ENCODE data around the gene EIPR1. TPM values are rescaled to one million over a fixed set of nuclear protein-coding genes. Genes with fewer than 3 reads are reported as not detected.
A peak's percentile ranks its signal among the peaks of the same experiment; 100 is the strongest.

The EIPR1 gene
- total and polyA plus RNA-seq, 2 of the 4 experiments (the other 2 are of a cell fraction), result 46.5 to 67.4 TPM

DNA sequence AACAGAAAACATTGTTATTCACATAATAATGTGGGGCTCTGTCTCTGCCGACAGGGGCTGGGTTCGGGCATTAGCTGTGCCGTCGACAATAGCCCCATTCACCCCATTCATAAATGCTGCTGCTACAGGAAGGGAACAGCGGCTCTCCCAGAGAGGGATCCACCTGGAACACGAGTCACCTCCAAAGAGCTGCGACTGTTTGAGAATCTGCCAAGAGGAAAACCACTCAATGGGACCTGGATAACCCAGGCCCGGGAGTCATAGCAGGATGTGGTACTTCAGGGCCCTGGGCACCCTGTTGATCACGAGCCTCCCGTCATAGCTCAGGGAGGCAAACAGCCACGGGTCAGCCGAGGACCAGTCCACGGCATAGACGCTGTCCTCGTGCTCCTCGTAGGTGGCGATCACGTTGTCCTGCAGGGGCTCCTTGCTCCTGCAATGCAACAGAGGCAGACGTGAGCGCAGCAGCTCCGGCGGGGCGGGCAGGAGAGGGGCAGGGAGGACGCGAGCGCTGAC, 188.5 kb downstream of the EIPR1 start:
- Histone ChIP-seq H2BK15ac (ENCODE audit: low read depth, low read length) (no peak overlapping the region), H3K18ac (ENCODE audit: low read depth, low read length) (no peak overlapping the region), H3K14ac (replicated peaks; ENCODE audit: low read depth, low read length) (no peak overlapping the region), H4K8ac (ENCODE audit: low read depth in 2 of 2, low read length in 2 of 2) (no peak overlapping the region), H3K4me3 (ENCODE audit: insufficient read depth, low read depth, low read length) (no peak overlapping the region), H3K9me3 (ENCODE audit: control insufficient read depth, insufficient read depth, low read length) (no peaks in the 10 kb centered on the region), H3K27me3 (ENCODE audit: control insufficient read depth, insufficient read depth, low read length) (no peaks in the 10 kb centered on the region), H2BK120ac (ENCODE audit: low read depth, low read length) (no peak overlapping the region), H3K36me3 (ENCODE audit: control insufficient read depth, insufficient read depth, low read length) (peaks cover 8% of the 10 kb centered on the region), H3K56ac (ENCODE audit: extremely low read depth, insufficient read depth, low read length) (no peak overlapping the region), H2AK9ac (replicated peaks; ENCODE audit: low read depth, low read length, poor library complexity) (no peak overlapping the region), H2BK20ac (ENCODE audit: low read depth, low read length) (no peak overlapping the region), H3K4me2 (ENCODE audit: low read depth, low read length) (no peak overlapping the region), H3K4me1 (ENCODE audit: control insufficient read depth, insufficient read depth, low read length) (peaks cover 4% of the 10 kb centered on the region; the same call in 1 of the 2 replicates), H4K20me1 (ENCODE audit: insufficient read depth, low read length) (no peaks in the 10 kb centered on the region), H3K23ac (ENCODE audit: low read depth, low read length) (no peak overlapping the region), H3K27ac (ENCODE audit: insufficient read depth, low read length) (no peak overlapping the region), H2BK5ac (ENCODE audit: low read depth, low read length, poor library complexity, severe bottlenecking) (no peak overlapping the region), H3K9ac (ENCODE audit: low read depth, low read length) (no peak overlapping the region), H2AFZ (replicated peaks; ENCODE audit: low read length, poor library complexity) (peak overlapping the region; percentile 53), H4K91ac (ENCODE audit: insufficient read depth, low read depth, low read length) (no peak overlapping the region), H4K5ac (ENCODE audit: low read depth, low read length) (no peak overlapping the region), H2AK5ac (ENCODE audit: low read depth, low read length) (no peak overlapping the region), H3K79me1 (ENCODE audit: low read depth in 1 of 2, low read length in 2 of 2) (no peaks in the 10 kb centered on the region), H3K4ac (ENCODE audit: low read depth, low read length) (no peak overlapping the region), H3K9me1 (ENCODE audit: insufficient read depth, low read length) (no peaks in the 10 kb centered on the region; the same call in 1 of the 2 replicates)
- dilution Hi-C loops (cut with HindIII; ENCODE audit: low sequenced_read_pairs, unreplicated experiment), result no loop called here
- WGBS, 2 experiments (ENCODE audit: extremely low coverage in 2 of 2, insufficient read length in 1 of 2), result 58% methylated on average over 5 of the region's 26 CpGs; no CpG with 5 or more reads in 1 of the 2 experiments
- ATAC-seq (ENCODE audit: low read depth) (no peak), DNase-seq (peak; percentile 69)
- intact Hi-C loops (cut with micrococcal nuclease), result no loop called here
- in situ Hi-C loops (cut with MboI; ENCODE audit: low sequenced_read_pairs), result no loop called here
- ChIA-PET POLR2A (ENCODE audit: unreplicated experiment) (no interaction called here), CTCF (no interaction called here)
- no peak for TF ChIP-seq BHLHE40 (IDR thresholded peaks at IDR 0.05; ENCODE audit: low read depth, low read length)
- no peak for TF ChIP-seq MAFK (IDR thresholded peaks at IDR 0.05; ENCODE audit: low read depth, low read length)
- TF ChIP-seq CTCF (conservative IDR thresholded peaks at IDR 0.05; ENCODE audit: low read depth, low read length), result no peak
- no peak for TF ChIP-seq MAZ (IDR thresholded peaks at IDR 0.05; ENCODE audit: borderline replicate concordance, low read depth, low read length)
- TF ChIP-seq NFE2L2 (IDR thresholded peaks at IDR 0.05; ENCODE audit: low read depth, low read length), result no peak
- no peak for TF ChIP-seq RAD21 (IDR thresholded peaks at IDR 0.05; ENCODE audit: low read length)
- no peak for TF ChIP-seq MXI1 (IDR thresholded peaks at IDR 0.05; ENCODE audit: borderline replicate concordance, low read depth, low read length)
- TF ChIP-seq CHD1 (IDR thresholded peaks at IDR 0.05; ENCODE audit: low read depth, low read length), result no peak
- no peak for TF ChIP-seq USF2 (IDR thresholded peaks at IDR 0.05; ENCODE audit: low read depth, low read length)
- no peak for TF ChIP-seq RCOR1 (IDR thresholded peaks at IDR 0.05; ENCODE audit: insufficient replicate concordance, low read length)
- TF ChIP-seq SMC3 (IDR thresholded peaks at IDR 0.05; ENCODE audit: low read depth, low read length), result no peak
- TF ChIP-seq RFX5 (IDR thresholded peaks at IDR 0.05; ENCODE audit: low read depth, low read length), result no peak
- no peak for TF ChIP-seq FOS (IDR thresholded peaks at IDR 0.05; ENCODE audit: low read depth, low read length)
- TF ChIP-seq POLR2A (IDR thresholded peaks at IDR 0.05; ENCODE audit: low read depth, low read length), result no peak
- no peak for TF ChIP-seq ELK1 (IDR thresholded peaks at IDR 0.05; ENCODE audit: borderline replicate concordance, low read depth, low read length)
- no peak for TF ChIP-seq CEBPB (IDR thresholded peaks at IDR 0.05; ENCODE audit: low read depth, low read length)
- no TSS peak for BruUV-seq (replicated peaks)

Data from IMR-90 (cell line).